ENCODE measurements around the gene PROKR1.
"Not testable (repeated sequence)": the region's sequence is repeated elsewhere in the genome, so short reads cannot be mapped to it uniquely, and the experiment has no call there.

The PROKR1 gene

GRCh38 chr2:68643011-68643873 lies at the start of gene PROKR1:
TSS of gene PROKR1 (plus strand) at chr2:68643579. CDS start at chr2:68645822, 2,243 bp downstream.
- peak; percentile 25 for DNase-seq

GRCh38 chr2:68594041-68594440 lies 49.3 kb upstream of the PROKR1 start:
- no peak for DNase-seq

DNA sequence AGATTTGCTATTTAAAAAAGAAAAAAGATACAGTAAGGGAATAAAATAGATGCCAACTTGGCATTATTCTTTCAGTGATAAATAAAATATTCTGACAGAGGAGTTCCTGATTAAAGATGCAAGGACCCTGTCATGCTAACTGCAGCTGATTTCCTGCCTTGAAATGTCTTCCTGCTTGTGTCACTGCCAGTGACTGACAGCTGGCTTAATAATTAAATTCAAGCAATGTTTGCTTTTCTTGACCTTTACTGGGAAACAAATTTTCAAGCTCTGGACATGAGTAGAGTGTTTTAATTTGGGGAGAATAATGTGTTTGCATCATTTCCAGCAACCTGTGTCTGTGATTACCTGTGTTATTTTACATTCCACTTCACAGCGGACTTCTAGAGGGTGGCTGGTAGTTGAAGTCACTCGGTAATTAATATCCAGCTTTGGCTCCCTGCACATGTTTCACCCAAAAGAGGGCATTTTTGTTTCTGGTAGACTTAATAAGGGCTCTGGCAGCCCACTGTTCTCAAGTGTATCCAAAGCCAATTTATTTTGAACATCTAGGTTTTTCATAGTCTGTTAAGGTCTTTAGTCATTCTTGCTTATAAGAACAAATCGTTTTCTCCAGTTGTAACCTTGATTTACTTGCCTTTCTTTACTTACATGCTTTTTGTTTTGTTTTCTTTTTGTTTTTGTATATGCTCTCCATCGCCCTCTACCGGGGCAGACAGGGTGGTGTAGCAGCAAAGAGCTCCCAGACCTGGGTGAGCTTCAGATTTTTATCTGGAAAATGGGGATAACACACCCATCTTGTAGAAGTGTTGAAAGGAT lies 48.5 kb upstream of the PROKR1 start:
- DNase-seq: peak; percentile 62

GRCh38 chr2:68595493-68595785 lies 47.9 kb upstream of the PROKR1 start:
- not testable (repeated sequence) for DNase-seq

- not testable (repeated sequence) for DNase-seq
Measured at GRCh38 chr2:68600495-68600894, 42.9 kb upstream of the PROKR1 start.

DNA sequence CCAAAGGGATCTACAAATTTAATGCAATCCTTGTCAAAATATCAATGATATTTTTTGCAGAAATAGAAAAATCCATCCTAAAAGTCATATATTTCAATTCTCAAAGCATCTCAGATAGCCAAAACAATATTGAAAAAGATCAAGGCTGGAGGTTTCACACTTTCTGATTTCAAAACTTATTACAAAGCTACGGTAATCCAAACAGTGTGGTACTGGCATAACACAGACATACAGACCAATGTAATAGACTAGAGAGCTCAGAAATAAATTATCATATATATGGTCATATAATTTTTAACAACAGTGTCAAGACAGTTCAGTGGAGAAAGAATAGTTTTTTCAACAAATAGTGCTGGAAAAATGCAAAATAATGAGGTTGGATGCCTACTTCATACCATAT lies 40.3 kb upstream of the PROKR1 start:
- DNase-seq: no peak

DNA sequence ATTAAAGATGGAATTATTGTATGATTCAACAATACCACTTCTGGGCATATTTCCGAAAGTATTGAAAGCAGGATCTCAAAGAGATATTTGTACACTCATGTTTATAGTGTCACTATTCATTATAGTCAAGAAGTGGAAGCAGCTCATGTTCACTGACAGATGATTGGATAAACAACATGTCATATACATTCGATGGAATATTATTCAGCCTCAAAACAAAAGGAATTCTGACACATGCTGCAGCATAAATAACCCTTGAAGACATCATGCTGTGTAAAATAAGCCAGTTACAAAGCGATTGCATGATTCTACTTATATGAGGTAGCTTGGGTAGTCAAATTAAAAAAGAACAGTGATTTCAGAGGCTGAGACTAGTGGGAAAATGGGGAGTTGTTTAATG lies 39.3 kb upstream of the PROKR1 start:
- no peak for DNase-seq

DNA sequence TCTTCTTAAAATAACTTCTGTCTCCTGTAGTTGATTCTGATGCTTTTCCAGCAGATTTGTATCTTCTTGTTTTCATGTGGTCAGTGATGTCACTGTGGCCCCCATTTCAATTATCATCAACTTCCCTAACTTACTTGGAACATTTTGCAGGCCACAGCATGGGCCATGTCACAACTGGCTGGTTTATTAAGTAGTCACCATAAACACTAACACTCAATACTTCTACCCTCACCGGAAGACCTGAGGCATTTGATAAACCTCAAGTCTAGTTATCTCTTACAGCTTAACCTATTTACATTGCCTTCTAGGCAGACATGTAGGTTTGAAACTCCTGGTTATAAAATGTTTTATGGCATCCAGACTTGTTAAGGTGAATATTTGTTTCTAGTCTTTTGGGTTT lies 37.4 kb upstream of the PROKR1 start:
- no peak for DNase-seq

- DNase-seq: no peak
Measured at GRCh38 chr2:68606759-68607158, 36.6 kb upstream of the PROKR1 start.

- no peak for DNase-seq
Measured at GRCh38 chr2:68607837-68608236, 35.5 kb upstream of the PROKR1 start.

- DNase-seq: no peak
Measured at GRCh38 chr2:68612765-68613519, 30.4 kb upstream of the PROKR1 start.

DNA sequence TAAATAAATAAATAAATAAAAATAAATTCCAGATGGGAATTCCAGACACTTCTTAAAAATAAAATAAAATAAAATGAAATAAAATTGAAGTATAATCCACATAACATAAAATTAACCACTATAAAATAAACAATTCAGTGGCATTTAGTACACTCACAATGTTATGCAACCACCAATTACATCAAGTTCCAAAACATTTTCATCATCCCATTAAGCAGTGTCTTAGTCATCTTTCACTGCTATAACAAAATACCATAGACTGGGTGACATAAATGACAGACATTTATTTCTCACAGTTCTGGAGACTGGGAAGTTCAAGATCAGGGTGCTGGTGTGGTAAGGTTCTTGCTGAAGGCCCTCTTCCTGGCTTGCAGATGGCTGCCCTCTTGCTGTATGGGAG lies 22.6 kb upstream of the PROKR1 start:
- DNase-seq: no peak

DNA sequence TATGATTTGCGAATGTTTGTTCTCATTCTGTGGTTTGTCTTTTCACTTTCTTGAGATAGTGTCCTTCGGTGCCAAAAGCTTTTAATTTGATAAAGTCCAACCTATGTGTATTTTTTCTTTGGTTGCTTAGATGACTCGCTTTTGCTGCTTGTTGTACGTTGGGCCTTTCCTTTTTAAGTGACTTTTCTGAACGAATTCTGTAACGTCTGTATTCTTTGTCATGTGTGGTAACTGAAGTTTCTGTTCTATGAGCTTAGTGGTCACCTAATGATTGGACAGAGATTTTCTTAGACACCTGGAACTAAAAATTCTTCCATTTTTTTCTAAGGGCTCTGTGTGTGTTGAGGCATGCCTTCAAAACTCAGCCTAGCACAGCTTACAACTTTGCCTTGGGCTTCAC lies 19.6 kb upstream of the PROKR1 start:
- DNase-seq: no peak

DNA sequence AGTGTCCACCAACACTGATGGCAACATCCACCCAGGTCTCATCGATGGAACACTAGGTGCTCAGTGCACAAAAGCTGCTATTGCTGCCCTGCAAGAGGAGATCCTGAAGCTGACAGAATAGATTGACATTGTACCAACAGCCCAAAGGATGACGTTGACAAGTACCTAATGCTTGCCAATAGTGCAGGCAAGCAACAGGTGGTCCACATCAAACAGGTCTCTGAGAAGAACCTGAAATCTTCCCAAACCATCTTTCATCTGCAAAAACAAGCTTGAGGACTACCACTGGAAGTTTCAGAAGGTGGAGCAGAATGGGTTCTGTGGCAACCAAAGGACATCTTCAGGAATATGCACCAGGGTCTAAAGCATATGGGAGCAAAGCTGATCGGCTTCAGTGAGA lies 15.8 kb upstream of the PROKR1 start:
- DNase-seq: no peak

GRCh38 chr2:68632021-68632420 lies 11.4 kb upstream of the PROKR1 start:
- DNase-seq: no peak

- no peak for DNase-seq
Measured at GRCh38 chr2:68637047-68637446, 6.3 kb upstream of the PROKR1 start.

DNA sequence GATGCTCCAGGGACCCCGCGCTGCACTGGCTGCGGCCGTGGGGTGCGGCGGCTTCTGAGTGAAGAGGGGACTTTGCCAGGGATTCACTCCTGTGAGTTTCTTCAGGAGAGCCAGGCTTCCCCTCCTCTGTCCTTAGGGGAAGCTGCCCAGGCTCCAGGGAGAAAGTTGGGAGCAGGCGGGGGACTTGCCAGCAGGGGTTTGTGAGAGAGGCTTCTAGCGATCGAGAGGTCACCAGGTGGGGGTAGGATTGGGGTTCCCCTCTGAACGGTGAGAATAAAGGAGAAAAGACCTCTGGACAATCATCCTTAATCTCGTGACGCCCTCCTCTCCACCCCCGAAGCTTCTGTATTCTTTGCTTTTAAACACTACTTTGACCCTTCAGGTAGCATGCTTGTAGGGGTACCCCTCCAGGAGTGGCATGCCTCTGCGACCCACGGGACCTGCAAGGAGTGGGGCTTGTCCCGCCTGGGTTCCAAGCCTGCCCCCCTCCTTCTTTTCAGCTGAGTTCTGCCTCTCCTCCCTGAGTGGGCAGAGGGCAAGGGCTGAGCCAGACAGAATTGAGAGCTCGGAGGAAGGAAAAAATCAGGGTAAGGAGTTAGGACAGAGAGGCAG lies 601 bp downstream of the PROKR1 start:
- DNase-seq: no peak

- no peak for DNase-seq
Measured at GRCh38 chr2:68645523-68645922, 2.1 kb downstream of the PROKR1 start.

- no peak for DNase-seq
Measured at GRCh38 chr2:68646303-68646702, 2.9 kb downstream of the PROKR1 start.

GRCh38 chr2:68650645-68651044 lies 7.3 kb downstream of the PROKR1 start:
- no peak for DNase-seq

- DNase-seq: peak; percentile 40
Measured at GRCh38 chr2:68653034-68653433, 9.7 kb downstream of the PROKR1 start.

GRCh38 chr2:68653538-68653982 lies 10.2 kb downstream of the PROKR1 start:
- DNase-seq: peak; percentile 64

- no peak for DNase-seq
Measured at GRCh38 chr2:68658266-68658665, 14.9 kb downstream of the PROKR1 start.
